ELR (cell line): ENCODE results near the gene RBBP6.

ENCODE experiments used
- DNase-seq: peaks from one replicate; pipeline ENCODE4 v3.0.0-alpha.2; 2015; ENCODE audit warnings: low read depth

The RBBP6 gene

DNA sequence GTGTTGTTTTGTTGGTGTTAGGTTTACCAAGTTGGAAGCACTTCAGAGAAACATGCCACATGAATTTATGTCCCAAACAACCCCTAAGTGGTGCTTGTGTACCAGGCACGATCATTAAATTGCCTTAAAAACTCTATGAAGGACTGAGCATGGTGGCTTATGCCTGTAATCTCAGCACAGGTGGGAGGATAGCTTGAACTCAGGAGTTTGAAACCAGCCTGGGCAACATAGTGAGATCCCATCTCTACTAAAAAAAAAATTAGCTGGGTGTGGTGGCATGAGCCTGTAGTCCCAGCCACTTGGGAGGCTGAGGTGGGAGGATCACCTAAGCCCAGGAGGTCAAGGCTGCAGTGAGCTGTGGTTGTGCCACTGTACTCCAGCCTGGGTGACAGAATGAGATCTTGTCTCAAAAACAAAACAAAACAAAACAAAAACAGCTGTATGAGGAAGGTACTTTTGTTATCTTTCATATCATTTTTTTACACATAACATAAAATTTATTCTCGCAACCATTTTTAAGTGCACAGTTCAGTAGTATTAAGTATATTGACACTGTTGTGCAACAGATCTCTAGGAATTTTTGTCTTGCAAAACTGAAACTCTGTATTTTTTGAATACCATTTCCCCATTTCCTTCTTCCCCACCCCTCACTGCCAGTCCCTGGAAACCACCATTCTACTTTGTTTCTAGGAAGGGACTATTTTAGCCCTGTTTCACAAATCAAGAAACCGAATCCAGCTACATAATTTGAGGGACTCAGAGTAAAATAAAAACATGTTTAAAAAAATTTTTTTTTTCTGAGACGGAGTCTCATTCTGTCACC is 14.3 kb upstream of the RBBP6 start:
- no peak for DNase-seq

DNA sequence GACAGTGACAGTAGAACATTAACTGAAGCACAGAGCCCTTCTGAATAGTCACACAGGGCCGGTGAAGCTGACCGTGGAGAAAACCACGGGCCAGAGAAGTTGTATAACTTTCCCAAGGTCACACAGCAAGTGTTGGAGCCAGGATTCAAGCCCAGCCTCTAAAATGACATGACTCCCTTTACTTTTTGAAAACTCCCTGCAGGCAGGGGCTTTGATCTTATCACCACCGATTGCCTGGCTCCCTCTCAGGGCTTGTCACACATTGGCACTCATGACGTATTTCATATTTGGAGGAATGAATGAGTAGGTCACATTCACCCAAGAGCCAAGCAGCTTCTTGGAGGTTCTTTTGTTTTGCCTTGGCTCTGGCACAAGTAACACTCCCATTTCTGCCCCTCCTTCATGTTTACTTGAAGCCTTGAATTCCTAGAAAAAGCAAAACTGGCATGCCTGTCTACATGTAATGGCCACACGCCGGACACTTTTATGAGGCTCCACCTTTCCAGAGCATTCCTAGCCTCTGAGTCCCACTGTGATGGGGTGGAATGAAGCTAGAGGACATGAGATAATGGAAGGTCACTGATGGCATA is 13.3 kb upstream of the RBBP6 start:
- DNase-seq = peak; percentile 73

DNA sequence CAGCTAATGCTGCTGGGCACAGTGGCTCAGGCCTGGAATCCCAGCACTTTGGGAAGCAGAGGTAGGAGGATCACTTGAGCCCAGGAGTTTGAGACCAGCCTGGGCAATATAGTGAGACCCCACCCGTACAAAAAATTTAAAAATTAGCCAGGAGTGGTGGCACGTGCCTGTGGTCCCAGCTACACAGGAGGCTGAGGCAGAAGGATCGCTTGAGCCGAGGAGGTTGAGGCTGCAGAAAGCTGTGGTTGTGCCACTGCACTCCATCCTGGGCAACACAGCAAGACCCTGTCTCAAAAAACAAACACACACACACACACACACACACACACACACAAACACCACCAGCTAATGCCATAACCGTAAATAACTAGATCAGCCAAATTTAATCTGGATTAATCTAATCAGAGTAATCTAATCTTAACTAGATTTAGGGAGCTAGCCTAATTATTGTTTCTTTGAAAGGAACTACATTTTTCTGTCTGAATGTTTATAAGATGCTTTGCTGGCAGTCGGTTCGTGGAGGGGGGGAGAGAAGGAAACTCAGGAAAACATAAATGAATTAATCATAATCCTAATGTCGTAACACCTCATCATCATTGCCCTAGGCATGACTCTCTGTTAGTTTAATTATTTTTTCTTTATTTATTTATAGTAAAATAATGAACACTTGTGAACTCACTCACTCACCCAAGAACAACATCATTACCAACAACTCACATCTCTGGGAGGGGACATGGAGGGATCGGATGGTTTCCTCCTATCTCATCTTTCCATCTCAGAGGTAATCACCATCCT is 12.5 kb upstream of the RBBP6 start:
- peak; percentile 55 for DNase-seq

DNA sequence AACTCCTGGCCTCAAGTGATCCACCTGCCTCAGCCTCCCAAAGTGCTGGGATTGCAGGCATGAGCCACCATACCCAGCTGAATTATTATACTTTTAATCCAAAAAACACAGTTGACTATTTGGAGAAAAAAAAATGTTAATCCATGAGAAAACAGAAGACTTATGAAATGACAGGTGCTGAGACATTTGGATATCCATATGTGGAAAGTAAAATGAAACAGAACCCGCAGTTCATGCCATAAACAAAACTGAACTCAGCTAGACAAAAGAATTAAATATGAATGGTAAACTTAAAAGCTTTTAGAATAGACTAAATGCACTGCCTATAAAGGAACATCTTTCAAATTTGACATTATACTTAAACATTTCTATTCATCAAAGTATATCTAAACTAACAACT is 8.2 kb upstream of the RBBP6 start:
- no peak for DNase-seq

DNA sequence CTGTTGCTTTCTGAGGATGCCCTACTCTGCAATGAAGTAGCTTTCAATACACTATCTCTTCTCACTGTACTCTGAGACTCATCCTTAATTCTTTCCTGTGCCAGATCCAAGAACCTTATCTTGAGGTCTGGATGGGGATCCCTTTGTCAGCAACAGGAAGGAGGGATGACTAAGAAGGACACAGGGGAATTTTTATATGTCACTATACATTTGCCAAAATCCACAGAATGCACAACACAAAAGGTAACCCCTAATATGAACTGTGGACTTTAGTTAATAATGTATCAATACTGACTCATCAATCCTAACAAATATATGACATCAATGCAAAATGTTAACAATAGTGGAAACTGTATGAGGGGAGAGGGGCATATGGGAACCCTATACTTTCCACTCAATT is 4.7 kb upstream of the RBBP6 start:
- peak; percentile 45 for DNase-seq

DNA sequence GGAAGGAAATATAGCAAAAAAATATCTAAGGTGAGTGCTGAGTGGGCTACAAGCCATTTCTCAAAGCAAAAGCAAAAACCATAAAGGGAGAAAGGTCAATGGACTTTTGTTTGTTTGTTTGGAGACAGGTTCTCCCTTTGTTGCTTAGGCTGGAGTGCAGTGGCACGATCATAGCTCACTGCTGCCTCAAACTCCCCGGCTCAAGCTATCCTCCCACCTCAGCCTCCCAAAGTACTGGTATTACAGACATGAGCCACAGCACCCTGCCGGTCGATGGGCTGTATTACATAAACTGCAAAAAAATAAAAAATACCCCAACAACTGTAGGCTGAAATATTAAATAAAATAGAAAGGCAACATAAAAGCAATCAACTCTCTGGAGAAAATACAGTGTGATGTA is 3.5 kb upstream of the RBBP6 start:
- DNase-seq = no peak

DNA sequence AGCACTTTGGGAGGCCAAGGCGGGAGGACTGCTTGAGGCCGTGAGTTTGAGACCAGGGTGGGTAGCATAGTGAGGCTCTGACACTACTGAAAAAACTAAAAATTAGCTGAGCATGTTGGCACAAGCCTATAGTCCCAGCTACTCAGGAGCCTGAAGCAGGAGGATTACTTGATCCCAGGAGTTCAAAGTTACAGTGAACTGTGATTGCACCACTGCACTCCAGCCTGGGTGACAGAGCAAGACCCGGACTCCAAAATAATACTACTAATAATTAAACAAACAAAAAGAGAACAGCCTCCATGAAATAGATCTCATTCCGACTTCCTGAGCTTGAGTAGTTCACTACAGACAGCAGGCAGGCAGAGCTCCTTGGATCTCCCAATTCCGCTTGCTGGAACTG is 2.7 kb upstream of the RBBP6 start:
- no peak for DNase-seq

DNA sequence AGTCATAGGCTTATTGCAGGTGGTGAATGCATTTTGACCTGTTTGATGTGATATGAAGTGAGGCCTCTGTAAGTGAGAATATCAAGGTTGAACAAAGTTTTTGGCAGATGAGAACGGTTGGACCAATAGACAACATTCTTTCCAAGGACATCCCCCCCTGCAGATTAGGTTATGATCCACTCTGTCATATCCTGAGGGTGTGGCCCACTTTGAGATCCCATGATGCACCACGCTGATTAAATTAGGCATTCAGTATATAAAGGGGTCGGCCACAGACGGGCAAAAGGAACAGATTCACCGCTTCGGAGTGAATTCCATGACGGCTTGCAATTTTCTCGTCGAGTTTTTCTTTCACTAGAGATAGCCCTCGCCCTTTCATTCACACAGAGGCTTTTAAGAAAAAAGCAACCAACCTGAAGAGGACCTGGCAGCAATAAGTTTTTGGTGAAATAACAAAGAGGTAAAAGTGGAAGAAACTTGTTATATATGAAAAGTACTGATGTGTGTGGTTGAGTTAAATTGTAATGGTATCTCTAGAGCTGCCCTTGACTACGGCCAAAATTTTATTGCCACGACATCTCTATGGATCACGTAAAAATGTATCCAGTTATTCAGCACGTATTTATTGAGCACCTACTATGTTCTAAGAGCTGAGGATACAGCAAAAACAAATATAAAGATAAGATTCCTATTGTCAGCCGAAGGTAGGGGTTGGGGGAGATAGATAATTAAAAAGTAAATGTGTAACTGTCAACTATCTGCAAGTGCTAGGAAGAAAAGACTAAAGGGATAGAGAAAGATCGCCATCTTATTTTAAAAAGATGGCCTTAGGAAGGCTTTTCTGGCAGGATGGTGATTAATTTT is 1.7 kb upstream of the RBBP6 start:
- DNase-seq = peak; percentile 39

DNA sequence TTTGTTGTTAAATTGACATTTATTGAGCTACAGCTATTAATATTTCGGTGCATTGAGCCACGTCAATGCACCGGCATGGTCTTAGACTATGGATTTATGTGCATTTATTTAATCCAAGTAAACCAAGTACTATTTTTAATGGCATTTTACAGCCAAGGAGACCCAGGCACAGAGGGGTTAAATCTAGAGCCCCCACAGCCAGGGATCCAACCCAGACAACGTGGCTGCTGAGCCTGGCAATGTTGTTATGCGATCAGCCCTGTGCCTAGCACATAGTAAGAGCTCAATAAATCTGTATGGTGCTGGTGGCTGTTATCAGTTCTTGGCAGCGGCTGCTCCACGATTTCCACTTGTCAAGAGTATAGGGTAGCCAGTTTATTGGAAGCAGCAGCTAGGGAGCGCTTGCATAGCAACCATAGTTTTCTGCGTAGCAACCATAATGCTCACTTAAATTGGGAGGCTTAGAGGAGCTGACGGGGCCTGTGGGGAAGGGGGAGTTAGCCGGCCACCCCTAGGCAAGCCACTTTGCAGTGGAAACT is 541 bp upstream of the RBBP6 start:
- DNase-seq = no peak

DNA sequence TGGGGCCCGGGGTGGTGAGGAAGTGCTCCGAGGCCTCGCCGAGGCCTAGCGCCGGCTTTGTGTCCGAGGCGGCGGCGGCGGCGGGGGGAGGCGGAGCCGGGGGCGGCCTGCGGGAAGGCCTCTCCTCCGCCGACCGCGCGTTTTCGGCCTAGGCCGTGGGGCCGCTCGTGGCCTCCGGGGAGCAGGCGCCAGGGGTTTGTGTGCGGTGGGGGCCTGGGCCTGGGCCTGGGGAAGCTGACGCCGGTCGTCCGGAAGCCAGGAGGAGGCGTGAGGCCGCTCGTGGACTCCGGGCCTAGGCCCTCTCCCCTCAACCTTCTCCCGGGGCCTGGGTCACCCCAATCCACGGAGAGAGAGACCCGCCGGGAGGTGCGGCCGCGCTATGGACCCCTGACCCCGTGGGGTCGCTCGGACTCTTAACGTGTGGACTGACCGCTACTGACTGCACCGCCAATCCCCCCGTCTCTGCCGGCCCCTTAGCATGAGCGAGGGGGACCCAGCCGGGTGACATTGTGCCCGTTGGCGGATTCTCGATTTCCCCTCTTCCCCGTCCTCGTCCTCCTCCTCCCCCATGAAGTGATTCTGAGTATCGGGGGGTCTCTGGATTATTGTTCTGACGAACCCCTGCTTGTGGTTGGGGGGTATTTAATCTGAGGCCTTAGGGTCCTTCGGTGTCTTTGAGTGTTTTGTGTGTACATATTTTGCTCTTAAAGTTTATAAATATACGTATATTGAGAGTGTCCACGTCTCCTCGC is 660 bp downstream of the RBBP6 start:
- peak; percentile 53 for DNase-seq

DNA sequence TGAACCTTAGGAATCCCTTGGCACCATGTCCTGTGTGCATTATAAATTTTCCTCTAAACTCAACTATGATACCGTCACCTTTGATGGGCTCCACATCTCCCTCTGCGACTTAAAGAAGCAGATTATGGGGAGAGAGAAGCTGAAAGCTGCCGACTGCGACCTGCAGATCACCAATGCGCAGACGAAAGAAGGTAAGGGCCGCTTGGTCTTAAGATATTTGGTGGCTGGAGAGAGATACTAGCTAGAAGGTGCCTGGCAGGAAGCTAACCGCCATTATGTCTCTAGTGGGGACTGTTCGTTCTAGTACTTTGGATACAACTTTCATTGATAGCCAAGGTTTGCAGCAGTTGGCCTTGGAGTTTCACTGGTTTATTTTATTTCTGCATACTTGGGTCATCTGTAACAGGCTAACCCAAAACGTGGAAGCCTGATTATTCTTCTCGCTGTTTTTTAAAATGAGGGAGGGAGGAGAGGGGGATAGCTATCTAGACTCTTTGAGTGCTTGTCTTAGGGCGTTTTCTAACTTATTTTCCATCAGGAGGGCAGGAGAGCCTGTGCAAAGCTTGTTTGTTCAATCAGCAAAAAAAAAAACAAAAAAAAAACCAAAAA is 1.3 kb downstream of the RBBP6 start:
- DNase-seq = peak; percentile 54

DNA sequence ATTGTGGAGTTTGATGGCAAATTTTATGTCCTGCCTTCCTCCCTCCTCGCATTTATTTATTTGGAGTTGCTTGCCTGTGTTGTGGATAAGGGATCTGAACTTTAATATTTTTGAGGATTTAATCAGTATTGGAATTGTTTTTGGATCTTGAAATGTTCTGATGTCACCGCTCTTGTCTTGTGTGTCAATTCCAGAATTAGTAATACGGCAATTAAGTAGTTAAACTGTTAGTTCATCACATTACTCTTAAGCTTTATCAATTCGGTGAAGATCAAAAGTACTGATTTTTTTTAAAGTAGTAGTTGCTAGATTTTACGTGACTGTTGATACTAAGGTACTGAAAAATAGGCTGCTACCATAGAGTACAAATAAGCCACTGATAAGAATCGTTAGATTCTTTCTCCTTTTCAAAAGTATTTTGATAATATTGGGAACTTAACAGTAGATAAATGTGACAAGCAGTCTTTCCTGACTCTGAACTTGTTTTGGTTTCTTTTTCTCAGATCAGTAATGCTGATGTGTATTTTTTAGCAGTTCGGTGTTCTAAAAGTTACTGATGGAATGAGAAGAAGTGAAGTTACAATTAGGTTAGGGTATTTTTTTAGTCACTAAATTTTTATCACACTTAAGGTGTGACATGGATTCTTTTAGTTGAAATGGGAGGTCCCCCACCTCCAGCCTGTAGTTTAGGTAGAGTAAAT is 2.0 kb downstream of the RBBP6 start:
- no peak for DNase-seq

DNA sequence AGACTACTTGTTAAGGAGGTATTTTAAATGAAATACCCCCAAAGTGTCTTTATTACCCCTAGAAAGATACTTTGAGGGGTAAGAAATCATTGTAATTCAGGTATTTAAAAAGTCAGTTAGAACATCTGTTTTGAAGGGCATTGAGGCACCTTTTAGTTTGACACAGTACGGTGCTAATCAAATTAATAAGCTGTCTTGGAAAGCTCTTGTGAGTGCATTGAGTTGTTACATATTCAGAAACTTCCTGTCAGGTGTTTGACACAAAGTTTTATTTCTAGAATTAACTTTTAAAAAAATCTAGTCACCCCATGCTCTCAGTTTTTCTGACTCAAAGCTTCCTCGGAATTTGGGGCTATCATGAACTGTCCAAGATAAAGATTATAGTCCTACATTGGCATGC is 4.6 kb downstream of the RBBP6 start:
- DNase-seq = no peak

DNA sequence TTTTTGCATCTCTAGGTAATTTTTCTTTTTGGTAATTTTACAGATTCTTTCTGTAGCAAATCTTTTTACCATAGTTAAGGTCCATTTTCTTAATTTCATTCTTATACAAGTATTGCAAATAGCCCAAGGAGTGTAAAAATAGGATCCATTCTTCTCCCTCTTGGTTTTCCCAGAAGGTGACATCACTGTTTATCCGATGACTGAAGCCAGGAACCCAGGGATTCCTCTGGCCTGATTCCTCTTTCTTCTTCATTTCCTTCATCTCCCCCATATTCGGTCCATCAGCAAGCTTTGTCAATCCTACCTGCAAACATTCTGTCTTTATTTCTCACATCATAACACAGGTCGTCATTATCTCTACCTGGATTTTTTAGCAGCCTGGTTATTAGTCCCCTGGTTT is 5.3 kb downstream of the RBBP6 start:
- peak; percentile 46 for DNase-seq

DNA sequence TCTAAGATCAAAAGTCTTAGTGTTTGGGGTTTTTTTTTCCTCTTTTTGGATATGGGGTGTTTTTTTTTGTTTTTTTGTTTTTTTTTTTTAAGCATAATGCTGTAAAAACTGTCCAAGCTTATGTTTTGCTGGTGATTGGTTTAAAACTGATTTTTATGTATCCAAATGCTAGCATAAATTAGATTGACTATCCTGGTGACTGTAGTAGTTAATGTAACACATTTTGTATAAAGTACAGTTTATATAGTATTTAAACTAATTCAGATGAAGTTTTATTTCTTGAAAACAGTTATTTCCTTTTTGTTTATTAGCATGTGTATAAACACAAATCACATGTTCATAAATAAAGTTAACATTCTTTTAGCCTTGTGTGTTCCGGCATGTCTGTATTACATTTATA is 10.9 kb downstream of the RBBP6 start:
- DNase-seq = no peak

DNA sequence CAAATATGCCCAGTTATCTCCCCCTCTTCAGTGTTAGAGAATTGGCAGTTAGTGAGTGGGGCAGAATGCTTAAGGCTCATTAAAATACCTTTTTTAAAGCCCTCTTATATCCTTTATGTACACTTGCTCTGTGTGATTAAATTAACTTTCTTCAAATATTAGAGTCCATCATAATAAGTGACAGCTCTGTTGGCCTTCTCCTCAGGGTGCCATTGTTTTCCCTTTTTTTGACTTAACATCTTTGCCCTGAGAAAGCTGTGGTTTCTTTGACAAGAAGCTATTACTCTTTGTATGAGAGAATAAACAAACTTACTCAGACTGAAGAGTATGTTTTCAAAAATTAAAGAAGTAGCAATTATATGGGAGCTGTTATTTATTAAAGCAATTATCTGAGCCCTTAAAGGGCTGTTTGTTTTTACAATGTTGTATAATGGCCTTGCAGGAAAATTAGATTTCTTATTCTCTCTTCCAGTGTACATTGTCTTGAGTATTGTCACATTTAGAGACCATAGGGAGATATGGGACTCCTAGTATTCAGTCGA is 13.4 kb downstream of the RBBP6 start:
- DNase-seq = no peak

DNA sequence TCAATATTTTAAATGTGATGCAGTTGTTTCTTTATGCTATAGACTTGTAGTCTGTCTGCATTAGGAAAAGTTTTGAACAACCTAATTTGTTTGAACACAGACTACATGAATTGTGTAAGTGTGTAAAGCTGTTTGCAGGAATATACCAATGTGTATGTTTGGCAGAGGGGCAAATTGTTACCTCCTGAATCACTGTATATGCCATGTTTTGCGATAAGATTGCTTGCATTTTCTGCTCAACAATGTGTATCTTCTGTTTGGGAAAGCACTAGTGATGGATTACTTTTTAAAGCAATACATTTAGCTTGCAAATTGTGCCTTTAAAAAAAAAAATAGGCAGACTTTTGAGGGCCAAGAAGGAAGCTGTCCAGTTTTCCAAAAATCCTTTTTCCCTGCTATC is 14.6 kb downstream of the RBBP6 start:
- no peak for DNase-seq

DNA sequence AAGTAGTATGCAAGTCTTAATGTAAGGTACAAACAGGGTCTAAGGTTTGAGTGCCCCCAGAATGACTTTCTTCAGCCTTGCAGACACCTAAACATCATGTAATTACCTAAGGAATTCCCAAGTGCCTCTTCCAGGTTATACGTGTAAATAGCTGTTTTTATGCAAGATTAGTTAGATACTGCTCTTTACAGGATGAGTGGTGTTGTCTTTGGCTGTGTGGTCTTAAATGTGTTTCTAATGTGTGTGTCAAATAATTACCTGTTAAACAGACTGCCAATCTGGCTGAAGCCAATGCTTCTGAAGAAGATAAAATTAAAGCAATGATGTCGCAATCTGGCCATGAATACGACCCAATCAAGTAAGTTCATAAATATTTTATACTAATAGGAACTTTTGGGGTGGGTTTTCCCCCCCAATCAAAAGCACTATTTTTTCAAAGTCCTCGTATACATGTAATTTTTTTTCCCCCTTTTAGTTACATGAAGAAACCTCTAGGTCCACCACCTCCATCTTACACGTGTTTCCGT is 16.0 kb downstream of the RBBP6 start:
- DNase-seq = no peak

DNA sequence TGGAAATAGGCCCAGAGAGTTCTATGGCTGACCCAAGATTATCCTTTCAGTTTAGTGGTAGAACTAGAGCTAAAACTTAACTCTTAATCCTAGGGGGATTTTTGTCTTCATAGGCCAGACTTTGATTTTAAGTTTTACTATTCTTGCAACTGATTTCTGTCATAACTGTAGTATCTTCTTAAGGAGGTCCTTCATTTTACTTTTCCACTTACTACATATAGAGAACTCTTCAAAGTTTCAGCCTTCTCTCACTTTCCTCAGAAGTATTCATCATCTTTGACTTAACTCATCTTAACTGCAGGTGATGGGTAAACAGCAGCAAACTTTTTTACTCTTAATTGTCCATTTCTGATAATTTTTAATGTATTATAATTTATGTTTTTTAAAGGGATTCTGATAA is 23.4 kb downstream of the RBBP6 start:
- DNase-seq = no peak

DNA sequence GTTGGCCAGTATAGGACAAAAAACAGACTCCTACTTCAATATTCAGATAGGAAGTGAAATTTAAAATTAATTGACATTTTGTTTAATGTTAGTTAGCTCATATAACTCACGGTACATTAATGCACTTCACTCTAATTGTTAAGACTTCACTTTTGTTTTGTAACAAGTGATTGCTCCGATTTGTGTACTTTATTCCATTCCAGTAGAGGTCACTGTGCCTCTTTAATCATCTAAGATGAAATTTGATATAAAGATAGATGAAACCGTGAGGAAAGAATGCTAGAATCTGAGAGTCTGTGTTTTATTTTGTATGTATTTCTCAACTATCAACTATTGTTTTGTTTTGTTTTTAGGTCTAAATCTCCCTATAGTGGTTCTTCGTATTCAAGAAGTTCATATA is 29.0 kb downstream of the RBBP6 start:
- peak; percentile 54 for DNase-seq
